OCI-LY7 (cell line): ENCODE measurements around the gene RD3L. TPM values are rescaled to one million over a fixed set of nuclear protein-coding genes. Genes with fewer than 3 reads are reported as not detected.

Source experiments
- BruUV-seq: library from RNA; stranded (reverse); fragments of 400-500 nt; replicated peaks from 2 replicates; lab custom pipeline; 2021; lab: Mats Ljungman, UMichigan
- CTCF ChIA-PET: fragments of 300-600 bp; sonication (Branson Sonifier 250); formaldehyde crosslinking; loops from one replicate; lab custom pipeline; 2022; ENCODE audit warnings: antibody characterized with exemption; ENCODE audit not compliant: unreplicated experiment; lab: Charles Lee
- POLR2A ChIA-PET: fragments of 300-600 bp; sonication (Branson Sonifier 250); formaldehyde crosslinking; loops from one replicate; lab custom pipeline; 2022; ENCODE audit warnings: antibody characterized with exemption; lab: Charles Lee
- DNase-seq: peaks from one replicate; pipeline ENCODE4 v3.0.0-alpha.2; 2015; ENCODE audit warnings: low spot score
- H2AFZ ChIP-seq: fragments of 200-600 bp; sonication (generic), shearing (Covaris generic); 2 replicates; pipeline ENCODE4 v1.6.1; 2014; ENCODE audit warnings: mild to moderate bottlenecking, antibody characterized with exemption, low read length, moderate library complexity
- H3K27ac ChIP-seq: fragments of 200-600 bp; sonication (generic); 2 replicates; pipeline ENCODE4 v1.5.1; 2014; ENCODE audit warnings: mixed run types, low read depth, mild to moderate bottlenecking, moderate library complexity, low read length, inconsistent platforms; ENCODE audit not compliant: poor library complexity, severe bottlenecking
- H3K36me3 ChIP-seq: fragments of 200-600 bp; sonication (generic); 2 replicates; pipeline ENCODE4 v1.6.1; 2014; ENCODE audit warnings: mild to moderate bottlenecking, antibody characterized with exemption, low read length, moderate library complexity, mixed read lengths; ENCODE audit not compliant: insufficient read depth
- H3K4me1 ChIP-seq: fragments of 200-600 bp; sonication (generic); 2 replicates; pipeline ENCODE4 v1.5.1; 2014; ENCODE audit warnings: mild to moderate bottlenecking, low read length; ENCODE audit not compliant: insufficient read depth, poor library complexity, severe bottlenecking
- H3K4me2 ChIP-seq: fragments of 200-600 bp; sonication (generic); 2 replicates; pipeline ENCODE4 v1.6.1; 2014; ENCODE audit warnings: mild to moderate bottlenecking, low read length
- H3K4me3 ChIP-seq: fragments of 200-600 bp; sonication (generic); 2 replicates; pipeline ENCODE4 v1.5.1; 2014; ENCODE audit warnings: mild to moderate bottlenecking, low read depth, low read length; ENCODE audit not compliant: poor library complexity, severe bottlenecking
- H3K79me2 ChIP-seq: fragments of 200-600 bp; sonication (generic); 2 replicates; pipeline ENCODE4 v1.6.1; 2016; ENCODE audit warnings: low read depth, mild to moderate bottlenecking, low read length, moderate library complexity, mixed read lengths; ENCODE audit not compliant: insufficient read depth
- H3K9me2 ChIP-seq: fragments of 200-600 bp; sonication (generic); 2 replicates; pipeline ENCODE4 v1.6.1; 2016; ENCODE audit warnings: mild to moderate bottlenecking, low read length, mixed read lengths; ENCODE audit not compliant: insufficient read depth
- H3K9me3 ChIP-seq: fragments of 200-600 bp; sonication (generic); 2 replicates; pipeline ENCODE4 v1.6.1; 2014; ENCODE audit warnings: mild to moderate bottlenecking, mixed run types, low read length, mixed read lengths
- H4K20me1 ChIP-seq: fragments of 200-600 bp; sonication (generic); 2 replicates; pipeline ENCODE4 v1.6.1; 2014; ENCODE audit warnings: mild to moderate bottlenecking, antibody characterized with exemption, low read length, moderate library complexity, mixed read lengths; ENCODE audit not compliant: insufficient read depth
- EZH2phosphoT487 ChIP-seq: fragments of 200-600 bp; sonication (generic); IDR thresholded peaks from 2 replicates; pipeline ENCODE4 v1.6.1; 2018; ENCODE audit warnings: low read depth, borderline replicate concordance, mild to moderate bottlenecking, mixed run types, antibody characterized with exemption, low read length, moderate library complexity, mixed read lengths
- intact Hi-C: fragments of 100-400 bp; cut with micrococcal nuclease; formaldehyde crosslinking; loops from one replicate; pipeline ENCODE4 v1.10.0; 2022; ENCODE audit not compliant: unreplicated experiment
- total RNA-seq, 2 experiments: library from RNA; depleted of rRNA in 1 of 2; stranded (reverse); fragments of >200 nt in 1 of 2; shearing (Covaris generic) in 1 of 2; gene quantifications; 2 replicates each; pipeline ENCODE4 v1.2.3, GENCODE V29; 2014 to 2022
- TF ChIP-seq, protein P1 (sequence below): fragments of 200-600 bp; sonication (generic); conservative IDR thresholded peaks from 2 replicates; pipeline ENCODE4 v1.5.1; 2014; ENCODE audit warnings: mild to moderate bottlenecking, antibody characterized with exemption, low read length, moderate library complexity, mixed read lengths

The RD3L gene
- total RNA-seq, 2 experiments from 2014 or later: not detected

DNA sequence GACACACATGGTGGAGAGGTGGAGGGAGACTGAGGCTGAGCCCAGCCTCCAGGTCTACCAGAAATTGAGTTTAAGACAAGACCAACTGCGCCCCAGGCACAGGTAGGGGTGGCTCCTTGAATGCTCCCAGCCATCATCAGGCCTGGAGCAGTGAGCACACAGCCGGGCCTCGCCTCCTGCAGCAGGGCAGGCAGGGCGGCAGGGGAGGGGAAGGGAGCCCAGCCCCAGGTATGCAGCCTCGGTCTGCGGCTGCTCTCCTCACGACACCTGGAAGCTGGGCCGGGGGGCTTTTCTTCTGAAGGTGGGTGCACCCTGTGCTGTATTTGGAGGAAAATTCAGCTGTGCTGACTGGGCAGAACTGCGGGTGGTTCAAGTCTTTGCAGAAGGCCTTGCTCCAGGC, 43.6 kb downstream of the RD3L start:
- intact Hi-C loops: no loop called here
- CTCF ChIA-PET: no interaction called here
- Histone ChIP-seq H3K27ac (peak overlapping the region; percentile 3), H3K79me2 (no peaks in the 10 kb centered on the region), H2AFZ (no peak overlapping the region), H3K9me3 (no peaks in the 10 kb centered on the region), H3K4me3 (no peak overlapping the region), H3K9me2 (no peaks in the 10 kb centered on the region), H4K20me1 (no peaks in the 10 kb centered on the region), H3K36me3 (no peaks in the 10 kb centered on the region), H3K4me2 (0 out of 2 replicates have a peak overlapping the region, but pooled peaks have one; percentile 18), H3K4me1 (peaks cover 11% of the 10 kb centered on the region)
- no peak for DNase-seq
- TF ChIP-seq, protein P1, sequence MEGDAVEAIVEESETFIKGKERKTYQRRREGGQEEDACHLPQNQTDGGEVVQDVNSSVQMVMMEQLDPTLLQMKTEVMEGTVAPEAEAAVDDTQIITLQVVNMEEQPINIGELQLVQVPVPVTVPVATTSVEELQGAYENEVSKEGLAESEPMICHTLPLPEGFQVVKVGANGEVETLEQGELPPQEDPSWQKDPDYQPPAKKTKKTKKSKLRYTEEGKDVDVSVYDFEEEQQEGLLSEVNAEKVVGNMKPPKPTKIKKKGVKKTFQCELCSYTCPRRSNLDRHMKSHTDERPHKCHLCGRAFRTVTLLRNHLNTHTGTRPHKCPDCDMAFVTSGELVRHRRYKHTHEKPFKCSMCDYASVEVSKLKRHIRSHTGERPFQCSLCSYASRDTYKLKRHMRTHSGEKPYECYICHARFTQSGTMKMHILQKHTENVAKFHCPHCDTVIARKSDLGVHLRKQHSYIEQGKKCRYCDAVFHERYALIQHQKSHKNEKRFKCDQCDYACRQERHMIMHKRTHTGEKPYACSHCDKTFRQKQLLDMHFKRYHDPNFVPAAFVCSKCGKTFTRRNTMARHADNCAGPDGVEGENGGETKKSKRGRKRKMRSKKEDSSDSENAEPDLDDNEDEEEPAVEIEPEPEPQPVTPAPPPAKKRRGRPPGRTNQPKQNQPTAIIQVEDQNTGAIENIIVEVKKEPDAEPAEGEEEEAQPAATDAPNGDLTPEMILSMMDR: no peak
- no peak for TF ChIP-seq EZH2phosphoT487
- BruUV-seq: no TSS peak
- POLR2A ChIA-PET: no interaction called here

DNA sequence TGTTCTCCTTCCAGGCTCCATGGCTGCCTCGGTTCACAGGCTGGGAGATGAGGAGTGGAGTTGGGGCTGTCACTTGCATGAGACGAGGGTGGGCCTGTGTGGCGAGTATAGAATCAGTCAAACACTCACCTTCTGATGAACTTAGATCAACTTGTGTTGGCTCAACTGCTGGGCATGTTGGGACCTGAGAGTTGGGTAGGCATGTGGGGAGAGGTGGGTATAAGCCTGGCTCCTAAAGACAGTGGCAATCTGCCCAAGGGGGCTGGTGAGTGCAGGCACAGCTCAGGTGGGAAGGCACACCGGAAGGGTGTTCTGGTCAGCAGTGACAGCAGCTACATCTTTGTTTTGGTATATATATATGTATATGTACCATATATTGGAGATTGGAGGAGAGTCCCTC, 44.1 kb downstream of the RD3L start:
- Histone ChIP-seq H3K27ac (no peak overlapping the region), H2AFZ (no peak overlapping the region), H3K9me3 (no peaks in the 10 kb centered on the region), H3K4me1 (peaks cover 11% of the 10 kb centered on the region), H3K4me2 (no peak overlapping the region), H4K20me1 (no peaks in the 10 kb centered on the region), H3K79me2 (no peaks in the 10 kb centered on the region), H3K4me3 (no peak overlapping the region), H3K9me2 (no peaks in the 10 kb centered on the region), H3K36me3 (no peaks in the 10 kb centered on the region)
- CTCF ChIA-PET: no interaction called here
- intact Hi-C loops: no loop called here
- no peak for DNase-seq
- TF ChIP-seq EZH2phosphoT487: no peak
- TF ChIP-seq, protein P1: no peak
- BruUV-seq: no TSS peak
- POLR2A ChIA-PET: no interaction called here

DNA sequence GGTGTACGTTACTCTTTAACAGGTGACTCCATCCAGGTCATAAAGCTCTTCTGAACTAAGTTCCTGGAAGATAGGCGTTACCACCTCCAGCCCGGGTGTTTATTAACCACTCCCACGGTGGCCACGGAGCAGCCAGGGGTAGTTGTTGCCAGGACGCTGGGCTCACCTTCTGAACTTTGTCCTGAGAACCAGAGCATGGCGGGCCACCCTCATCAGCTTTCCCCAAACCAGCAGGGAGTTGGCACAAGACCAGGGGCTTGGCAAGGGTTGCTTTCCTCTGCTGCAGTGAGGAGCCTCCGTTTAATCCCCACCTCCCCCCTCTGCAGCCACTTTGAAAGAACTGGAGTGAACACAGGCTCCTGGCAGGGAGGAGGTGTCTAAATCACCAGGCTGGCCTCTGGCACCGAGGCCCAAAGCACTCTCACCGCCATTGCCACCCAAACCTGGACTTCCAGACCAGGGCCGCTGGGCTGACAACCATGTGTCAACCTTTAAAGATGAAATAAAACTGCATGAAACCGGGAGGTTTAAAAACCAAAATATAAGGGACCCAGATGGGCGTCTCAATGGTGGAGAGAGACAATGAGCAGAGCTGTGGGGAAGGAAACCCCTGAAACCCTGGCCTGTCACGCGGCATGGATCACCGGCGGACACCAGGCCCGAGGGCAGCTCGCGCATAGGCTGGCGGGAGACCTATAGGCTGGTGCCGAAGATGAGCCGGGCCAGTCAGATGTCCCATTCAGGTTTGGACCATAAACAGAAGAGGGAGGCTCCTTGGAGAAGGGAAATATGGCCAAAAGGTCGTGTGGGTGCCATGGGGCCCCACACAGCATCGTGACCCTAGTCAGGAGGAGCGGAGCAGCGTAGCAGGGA, 45.0 kb downstream of the RD3L start:
- Histone ChIP-seq H3K4me1 (peaks cover 11% of the 10 kb centered on the region), H3K36me3 (no peaks in the 10 kb centered on the region), H3K79me2 (no peaks in the 10 kb centered on the region), H3K27ac (no peak overlapping the region), H3K4me2 (no peak overlapping the region), H2AFZ (no peak overlapping the region), H3K4me3 (no peak overlapping the region), H4K20me1 (no peaks in the 10 kb centered on the region), H3K9me2 (no peaks in the 10 kb centered on the region), H3K9me3 (no peaks in the 10 kb centered on the region)
- intact Hi-C loops: no loop called here
- no peak for DNase-seq
- POLR2A ChIA-PET: no interaction called here
- CTCF ChIA-PET: no interaction called here
- no peak for TF ChIP-seq EZH2phosphoT487
- TF ChIP-seq, protein P1: no peak
- BruUV-seq: no TSS peak
